HG02938 (cell line): ENCODE results near the gene MED22.
"Not testable (repeated sequence)": the region's sequence is repeated elsewhere in the genome, so short reads cannot be mapped to it uniquely, and the experiment has no call there.

Source experiments
- ATAC-seq: cut with Tn5 transposase; IDR thresholded peaks from one replicate; pipeline ENCODE4 v1.9.1; 2021; ENCODE audit warnings: mild to moderate bottlenecking, moderate library complexity; ENCODE audit not compliant: unreplicated experiment

MED22 gene

DNA sequence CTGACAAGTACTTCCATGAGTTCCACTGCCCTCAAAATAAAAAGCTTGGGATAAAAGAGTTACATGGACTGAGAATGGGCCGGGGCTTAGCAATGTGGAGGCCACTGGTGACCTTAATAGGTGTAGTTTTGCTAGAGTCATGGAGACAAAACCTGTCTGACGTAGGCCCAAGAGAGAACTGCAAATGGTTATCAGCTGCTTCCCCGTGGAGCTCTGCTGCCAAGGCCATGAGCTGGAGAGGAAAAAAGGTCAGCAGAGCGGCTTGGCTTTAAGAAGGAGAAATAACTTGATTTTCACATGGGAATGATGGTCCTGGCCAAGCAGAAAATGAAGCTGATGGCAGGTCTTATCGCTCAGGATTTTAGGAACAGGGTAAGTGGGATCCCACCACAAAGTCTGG lies 8.3 kb downstream of the MED22 start:
- ATAC-seq: no peak

DNA sequence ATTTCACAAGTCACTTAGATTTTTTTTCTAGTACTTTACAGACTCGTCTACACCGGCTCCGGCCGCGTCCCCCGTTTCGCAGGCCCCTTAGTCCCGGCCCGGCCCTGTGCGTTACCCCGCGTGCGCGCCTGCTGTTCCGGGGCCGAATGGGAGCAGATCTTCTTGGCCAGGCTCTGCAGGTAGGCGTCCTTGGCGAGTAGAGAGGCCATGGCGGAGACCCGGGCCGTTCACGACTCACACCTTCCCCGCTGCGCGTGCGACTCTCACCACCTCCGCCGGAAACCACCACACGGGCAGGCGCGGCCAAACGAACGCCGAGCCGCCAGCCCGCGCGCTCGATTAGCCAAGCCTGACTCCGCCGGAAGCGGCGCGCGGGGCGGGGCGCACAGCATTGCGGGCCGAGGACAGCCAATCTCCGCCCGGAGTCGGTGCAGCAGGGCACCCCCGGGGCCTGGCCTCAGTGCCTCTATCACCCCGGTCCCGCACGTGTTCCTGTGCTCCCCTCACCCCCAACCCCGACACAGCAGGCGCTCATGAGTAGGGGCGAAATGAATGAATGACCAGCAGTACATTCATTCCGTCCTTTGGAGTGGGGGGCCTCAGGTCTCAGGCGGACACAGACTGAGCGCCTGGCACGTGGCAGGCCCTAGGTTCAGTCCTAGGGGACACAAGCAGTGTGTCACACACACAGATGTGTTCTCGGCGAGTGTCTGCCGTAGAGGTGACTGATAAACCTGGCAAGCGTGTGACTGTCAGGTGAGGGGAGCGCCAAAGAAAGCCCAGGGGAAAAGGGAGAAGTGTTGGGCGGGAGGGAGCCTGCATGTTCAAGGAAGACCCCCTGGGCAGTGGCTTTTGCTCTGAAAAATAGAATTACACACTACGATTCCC lies 11.8 kb downstream of the MED22 start, which contains the start of gene SURF6:
Gene SURF6, minus strand, starts transcription at position 265 of the 888 bp plus-strand sequence. Its CDS starts 56 bp downstream, at position 209.
- ATAC-seq: peak; percentile 76

- not testable (repeated sequence) for ATAC-seq
Measured at GRCh38 chr9:133334888-133335287, 13.0 kb downstream of the MED22 start.

DNA sequence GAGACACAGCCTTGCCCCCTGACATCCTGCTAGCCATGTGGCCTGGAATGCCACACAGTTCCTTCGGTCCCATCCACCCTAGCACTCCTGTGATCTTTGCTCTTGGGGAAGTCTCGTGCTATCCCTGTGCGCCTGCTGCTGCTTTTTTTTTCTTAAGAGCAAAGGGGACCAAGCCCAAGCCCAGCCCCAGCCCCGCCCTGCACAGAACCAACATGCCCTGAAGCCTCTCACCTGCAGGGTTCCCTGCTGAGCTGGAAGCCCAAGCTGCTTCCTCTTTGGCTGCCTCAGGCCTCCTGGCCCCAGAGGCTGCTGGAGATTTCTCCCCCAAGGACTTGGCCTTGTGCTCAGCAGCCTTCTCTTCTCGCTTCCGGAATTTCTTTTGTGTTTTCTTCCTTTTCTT lies 13.8 kb downstream of the MED22 start:
- no peak for ATAC-seq

GRCh38 chr9:133333566-133333965 lies 14.4 kb downstream of the MED22 start:
- ATAC-seq: no peak

- ATAC-seq: no peak
Measured at GRCh38 chr9:133333011-133333410, 14.9 kb downstream of the MED22 start.

- ATAC-seq: no peak
Measured at GRCh38 chr9:133332381-133332730, 15.6 kb downstream of the MED22 start.

DNA sequence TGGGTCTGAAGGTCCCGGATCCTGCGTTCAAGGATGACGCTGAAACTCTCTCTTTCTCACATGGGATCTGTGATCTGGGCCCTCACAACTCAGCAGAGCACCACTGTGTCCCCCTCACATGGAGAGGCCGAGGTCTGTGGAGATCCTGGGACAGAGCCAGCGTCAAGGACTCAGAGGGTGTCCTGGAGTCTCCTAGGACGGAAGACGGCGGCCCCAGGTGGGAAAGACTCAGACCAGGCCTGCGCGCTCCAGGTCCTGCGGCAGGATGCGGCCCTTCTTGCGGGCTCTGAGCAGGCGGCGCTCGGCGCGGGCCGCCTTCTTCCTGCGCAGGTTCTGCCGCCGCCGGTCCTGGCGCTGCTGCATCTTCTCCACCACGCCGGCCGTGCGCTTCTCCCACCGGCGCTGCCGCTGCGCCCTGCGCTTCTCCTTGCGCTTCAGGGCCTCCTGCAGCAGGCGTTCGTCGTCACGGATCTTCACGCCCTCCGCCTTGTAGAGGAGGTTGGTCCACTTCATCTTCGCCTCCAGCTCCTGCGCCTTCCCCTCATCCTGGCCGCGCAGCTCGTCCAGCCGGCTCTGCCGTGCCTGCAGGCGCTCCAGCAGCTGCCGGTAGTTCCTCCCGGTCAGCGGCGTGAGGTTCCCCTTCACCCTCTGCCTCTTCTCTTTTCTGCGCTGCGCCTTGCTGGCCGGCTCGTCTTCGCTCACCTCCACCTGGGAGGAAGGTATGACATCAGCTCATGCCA lies 16.1 kb downstream of the MED22 start:
- no peak for ATAC-seq

DNA sequence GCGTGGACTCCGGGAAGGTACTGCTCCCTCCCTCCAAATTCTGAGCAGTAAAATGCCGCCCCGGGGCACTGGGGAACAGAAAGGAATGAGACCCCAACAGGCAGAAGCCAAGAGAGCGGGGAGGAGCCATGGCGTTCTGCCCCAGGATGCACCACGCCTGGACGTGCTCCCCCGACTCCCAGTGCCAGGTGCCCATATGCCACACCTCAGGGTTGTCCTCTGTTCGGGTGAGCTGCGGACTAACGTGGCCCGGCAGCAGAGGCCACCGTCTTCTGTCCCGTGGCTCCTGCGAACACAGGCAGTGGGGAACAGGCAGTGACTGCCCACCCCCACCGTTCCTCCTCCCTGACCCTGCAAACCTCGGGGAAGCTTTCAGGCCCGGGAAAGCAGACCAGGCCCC lies 16.7 kb downstream of the MED22 start:
- ATAC-seq: no peak

- ATAC-seq: not testable (repeated sequence)
Measured at GRCh38 chr9:133329306-133330156, 18.4 kb downstream of the MED22 start.

DNA sequence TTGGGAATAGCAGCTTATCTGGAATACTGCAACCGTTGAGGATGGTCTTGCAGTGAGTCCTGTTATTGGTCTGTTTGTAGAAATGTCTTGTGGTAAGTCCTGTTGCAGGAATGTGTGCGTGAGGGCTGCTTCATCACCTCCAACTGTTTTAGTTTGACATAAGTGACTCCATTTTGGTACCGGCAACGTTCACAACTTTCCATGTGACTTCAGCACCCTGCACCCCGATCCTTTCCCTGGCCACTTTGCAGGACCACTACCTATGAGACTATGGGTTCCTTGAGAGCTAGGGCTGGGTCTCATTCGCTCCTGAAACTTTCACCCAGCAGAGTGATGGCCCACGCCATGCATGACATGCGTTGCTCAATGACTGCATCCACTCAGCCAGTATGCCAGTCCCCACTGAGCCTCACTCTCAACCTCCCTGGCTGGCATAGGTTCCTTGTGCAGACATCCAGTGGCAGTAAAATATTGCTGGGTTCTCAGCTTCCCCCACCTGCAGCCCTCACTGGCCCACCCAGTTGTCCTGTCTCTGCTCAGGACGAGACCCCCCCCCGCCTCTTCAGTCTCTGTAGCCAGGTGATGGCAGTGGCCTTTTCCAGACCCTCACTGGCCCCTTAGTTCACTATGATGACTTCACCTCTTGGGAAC lies 20.0 kb downstream of the MED22 start:
- ATAC-seq: no peak

DNA sequence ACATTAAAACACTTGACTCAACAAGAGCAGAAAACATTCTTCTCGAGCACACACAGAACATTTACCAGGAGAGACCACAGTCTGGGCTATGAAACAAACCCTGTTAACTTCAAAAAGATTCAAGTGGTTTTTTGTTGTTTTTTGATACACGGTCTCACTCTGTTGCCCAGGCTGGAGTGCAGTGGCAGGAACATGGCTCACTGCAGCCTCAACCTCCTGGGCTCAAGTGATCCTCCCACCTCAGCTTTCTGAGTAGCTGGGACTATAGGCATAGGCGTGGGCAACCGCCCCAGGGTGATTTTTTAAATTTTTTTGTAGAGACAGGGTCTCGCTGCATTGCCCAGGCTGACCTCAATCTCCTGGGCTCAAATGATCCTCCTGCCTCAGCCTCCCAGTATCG lies 20.9 kb downstream of the MED22 start:
- not testable (repeated sequence) for ATAC-seq

DNA sequence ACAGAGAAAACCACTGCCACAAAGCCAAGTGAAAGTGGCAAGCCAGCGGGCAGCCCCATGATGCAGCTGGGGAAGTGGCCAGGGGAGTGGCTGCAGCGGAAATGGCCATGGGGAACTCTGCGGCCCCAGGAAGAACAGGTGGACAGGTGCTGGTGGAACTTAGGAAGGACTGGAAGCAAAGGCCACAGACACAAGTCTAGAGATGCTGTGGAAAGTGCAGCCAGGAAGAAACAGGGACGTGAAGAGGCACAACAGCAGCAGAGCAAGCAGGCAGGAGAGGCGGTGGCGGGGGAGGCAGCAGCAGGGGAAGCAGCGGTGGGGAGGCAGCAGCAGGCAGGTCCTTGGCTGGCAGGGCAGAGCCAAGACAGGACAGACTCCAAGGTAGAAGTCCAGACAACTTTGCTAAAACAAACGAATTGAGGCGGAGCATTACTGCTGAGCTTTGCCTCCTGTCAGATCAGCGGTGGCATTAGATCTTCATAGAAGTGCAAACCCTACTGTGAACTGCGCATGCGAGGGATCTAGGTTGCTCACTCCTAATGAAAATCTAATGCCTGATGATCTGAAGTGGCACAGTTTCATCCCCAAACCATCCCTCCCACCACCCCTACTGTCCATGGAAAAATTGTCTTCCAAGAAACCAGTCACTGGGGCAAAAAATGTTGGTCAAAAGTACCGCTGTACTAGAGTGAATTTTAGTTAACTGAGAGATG lies 23.8 kb downstream of the MED22 start:
- no peak for ATAC-seq

GRCh38 chr9:133323211-133323610 lies 24.7 kb downstream of the MED22 start:
- no peak for ATAC-seq

DNA sequence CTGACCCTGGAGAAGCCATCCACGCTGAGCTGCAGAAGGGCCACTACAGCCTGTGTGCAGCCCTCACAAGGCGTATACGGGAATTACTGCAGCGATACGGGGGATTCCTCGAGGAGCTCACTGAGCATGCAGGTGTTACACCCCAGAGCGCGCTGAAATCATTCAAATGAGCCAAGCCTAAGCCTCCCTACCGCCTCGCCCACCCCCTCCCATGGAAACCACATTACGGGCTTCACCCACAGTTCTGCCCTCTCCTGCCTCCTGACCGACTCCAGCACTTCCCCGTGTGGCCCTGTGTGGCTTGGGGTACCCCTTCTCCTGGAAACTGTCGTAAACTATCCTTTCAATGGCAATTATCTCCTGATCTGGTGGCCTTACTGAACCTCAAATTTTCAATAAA lies 25.2 kb downstream of the MED22 start:
- ATAC-seq: no peak

DNA sequence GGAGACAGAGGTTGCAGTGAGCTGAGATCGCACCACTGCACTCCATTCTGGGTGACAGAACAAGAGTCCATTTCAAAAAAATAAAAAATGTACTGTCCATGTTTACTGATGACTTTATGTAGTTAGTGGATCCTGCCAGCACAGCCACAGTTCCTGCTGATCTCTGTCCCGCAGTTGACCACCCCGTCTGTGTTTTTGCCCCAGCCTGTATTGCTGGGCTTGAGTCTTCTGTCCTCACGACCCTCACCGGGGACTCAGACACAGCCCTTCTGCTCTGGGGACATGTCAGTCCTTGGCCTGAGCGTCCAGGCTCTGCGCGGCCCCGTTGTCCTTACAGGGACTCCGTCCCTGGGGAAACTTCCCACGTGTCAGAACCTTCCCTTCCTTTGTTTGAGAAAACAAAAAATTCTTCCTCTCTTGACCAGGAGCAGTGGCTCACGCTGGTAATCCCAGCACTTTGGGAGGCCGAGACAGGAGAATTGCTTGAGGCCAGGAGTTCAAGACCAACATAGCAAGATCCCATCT lies 26.5 kb downstream of the MED22 start:
- ATAC-seq: no peak

GRCh38 chr9:133320421-133320881 lies 27.5 kb downstream of the MED22 start:
- ATAC-seq: no peak

DNA sequence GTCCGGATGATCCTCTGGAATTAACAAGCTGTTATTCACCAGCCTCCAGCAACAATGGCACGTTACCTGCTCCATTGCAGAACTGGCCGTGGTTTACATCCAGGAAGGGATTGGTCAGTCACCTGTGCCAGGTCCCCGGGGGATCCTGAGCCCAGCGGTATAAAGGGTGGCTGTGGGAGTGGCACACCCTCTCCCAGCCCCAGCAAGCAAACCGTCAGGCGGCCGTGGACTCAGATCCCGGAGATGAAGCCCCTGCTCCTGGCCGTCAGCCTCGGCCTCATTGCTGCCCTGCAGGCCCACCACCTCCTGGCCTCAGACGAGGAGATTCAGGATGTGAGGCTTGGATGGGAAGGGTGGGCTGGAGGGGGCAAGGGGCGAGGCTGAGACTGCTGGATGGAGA lies 30.4 kb downstream of the MED22 start:
- not testable (repeated sequence) for ATAC-seq

DNA sequence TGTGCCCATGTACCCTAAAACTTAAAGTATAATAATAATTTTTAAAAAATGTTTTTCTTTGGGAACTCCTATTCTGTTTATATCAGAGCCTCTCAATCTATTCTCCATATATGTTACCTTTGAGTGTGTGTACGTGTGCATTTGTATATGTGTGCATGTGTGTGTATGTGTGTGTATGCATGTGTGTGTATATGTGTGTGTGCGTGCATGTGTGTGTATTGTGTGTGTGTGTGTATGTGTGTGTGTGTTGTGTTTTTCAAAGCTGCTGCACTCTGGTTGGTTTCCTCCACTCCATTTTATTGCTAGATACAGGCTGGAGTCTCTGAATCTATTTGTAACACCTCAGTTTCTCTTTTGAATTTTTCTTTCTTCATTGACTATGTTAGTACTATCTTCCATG lies 31.9 kb downstream of the MED22 start:
- no peak for ATAC-seq

DNA sequence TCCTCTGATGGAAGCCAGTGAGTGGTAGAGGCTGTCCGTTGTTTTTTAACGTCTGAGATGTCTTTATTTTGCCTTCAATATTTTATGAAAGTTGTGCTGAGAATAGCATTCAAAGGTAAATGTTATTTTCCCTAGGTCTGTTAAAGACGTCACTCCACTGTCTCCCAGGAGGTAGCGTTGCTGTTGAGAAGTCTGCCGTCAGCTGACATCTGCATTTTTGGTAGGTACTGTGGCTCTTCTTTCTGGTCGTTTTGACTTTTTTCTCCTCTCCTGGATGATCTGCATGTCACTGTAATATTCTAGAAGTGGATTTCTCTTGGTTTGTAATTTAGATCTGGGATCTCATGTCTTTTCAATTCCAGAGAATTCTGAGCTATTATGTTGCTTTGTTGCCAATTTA lies 38.3 kb downstream of the MED22 start:
- no peak for ATAC-seq
